Measurements from ENCODE around the gene NPHS1. TPM values are rescaled to one million over a fixed set of nuclear protein-coding genes. Genes with fewer than 3 reads are reported as not detected.
"Not testable (repeated sequence)": the region's sequence is repeated elsewhere in the genome, so short reads cannot be mapped to it uniquely, and the experiment has no call there.

Gene NPHS1
- total RNA-seq, 2 experiments from 2014 or later = not detected

DNA sequence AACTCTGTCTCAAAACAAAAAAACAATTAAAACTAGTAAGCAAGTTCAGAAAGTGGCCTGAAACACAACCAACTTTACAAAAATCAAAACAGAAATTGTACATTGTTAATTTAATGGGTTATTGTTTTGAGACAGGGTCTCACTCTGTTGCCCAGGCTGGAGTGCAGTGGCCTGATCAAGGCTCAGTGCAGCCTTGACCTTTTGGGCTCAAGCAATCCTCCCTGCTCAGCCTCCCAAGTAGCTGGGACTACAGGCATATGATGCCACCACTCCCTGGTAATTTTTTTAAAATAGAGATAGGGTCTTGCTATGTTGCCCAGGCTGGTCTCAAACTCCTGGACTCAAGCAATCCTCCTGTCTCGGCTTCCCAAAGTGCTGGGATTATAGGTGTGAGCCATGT lies 56.7 kb downstream of the NPHS1 start:
- H3K4me1 Mint-ChIP-seq (ENCODE audit: low read depth); H3K36me3 Mint-ChIP-seq; CTCF ChIA-PET; H3K27ac Mint-ChIP-seq; H3K9me3 Mint-ChIP-seq; POLR2A ChIA-PET; H3K4me3 Mint-ChIP-seq; DNase-seq; intact Hi-C loops (cut with micrococcal nuclease): not testable (repeated sequence)
- peaks cover 27% of the 10 kb centered on the region for H3K27me3 Mint-ChIP-seq

- peaks cover 23% of the 10 kb centered on the region for H3K27me3 Mint-ChIP-seq
- no peak overlapping the region for H3K27ac Mint-ChIP-seq
- POLR2A ChIA-PET = no interaction called here
- no peaks in the 10 kb centered on the region for H3K36me3 Mint-ChIP-seq
- intact Hi-C loops (cut with micrococcal nuclease) = no loop called here
- H3K9me3 Mint-ChIP-seq = no peaks in the 10 kb centered on the region
- CTCF ChIA-PET = no interaction called here
- H3K4me3 Mint-ChIP-seq = no peak overlapping the region
- no peaks in the 10 kb centered on the region for H3K4me1 Mint-ChIP-seq (ENCODE audit: low read depth)
- no peak for DNase-seq
These were observed 58.7 kb downstream of the NPHS1 start for GRCh38 chr19:35793381-35794165.

- ChIA-PET CTCF (no interaction called here), POLR2A (no interaction called here)
- H3K27ac Mint-ChIP-seq = no peak overlapping the region
- intact Hi-C loops (cut with micrococcal nuclease) = no loop called here
- H3K4me1 Mint-ChIP-seq (ENCODE audit: low read depth) = no peaks in the 10 kb centered on the region
- H3K27me3 Mint-ChIP-seq = peaks cover 20% of the 10 kb centered on the region
- H3K36me3 Mint-ChIP-seq = no peaks in the 10 kb centered on the region
- no peaks in the 10 kb centered on the region for H3K9me3 Mint-ChIP-seq
- no peak for DNase-seq
- no peak overlapping the region for H3K4me3 Mint-ChIP-seq
These were observed 59.4 kb downstream of the NPHS1 start for GRCh38 chr19:35792888-35793287.

DNA sequence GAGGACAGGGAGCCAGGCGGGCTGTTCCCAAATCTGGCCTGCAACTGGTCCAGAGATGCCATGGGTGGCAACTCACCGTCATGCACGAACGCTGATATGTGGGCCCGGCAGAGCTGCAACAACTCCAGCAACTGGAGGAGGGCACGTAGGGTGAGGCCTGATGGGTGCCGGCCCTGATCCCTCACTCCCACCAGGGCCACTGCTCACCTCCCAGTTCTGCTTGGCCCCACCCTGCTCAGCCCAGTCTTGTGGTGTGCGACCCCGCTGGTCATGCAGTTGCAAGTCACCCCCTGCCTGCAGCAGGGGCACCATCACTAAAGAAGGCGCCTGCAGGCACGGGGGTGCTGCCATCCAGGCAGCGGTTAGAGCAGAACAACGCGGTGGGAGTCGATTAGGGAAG lies 60.0 kb downstream of the NPHS1 start:
- Mint-ChIP-seq H3K4me3 (no peak overlapping the region), H3K9me3 (no peaks in the 10 kb centered on the region), H3K4me1 (ENCODE audit: low read depth) (no peaks in the 10 kb centered on the region), H3K36me3 (no peaks in the 10 kb centered on the region), H3K27me3 (peaks cover 15% of the 10 kb centered on the region), H3K27ac (no peak overlapping the region)
- ChIA-PET CTCF (no interaction called here), POLR2A (no interaction called here)
- intact Hi-C loops (cut with micrococcal nuclease) = no loop called here
- DNase-seq = no peak

DNA sequence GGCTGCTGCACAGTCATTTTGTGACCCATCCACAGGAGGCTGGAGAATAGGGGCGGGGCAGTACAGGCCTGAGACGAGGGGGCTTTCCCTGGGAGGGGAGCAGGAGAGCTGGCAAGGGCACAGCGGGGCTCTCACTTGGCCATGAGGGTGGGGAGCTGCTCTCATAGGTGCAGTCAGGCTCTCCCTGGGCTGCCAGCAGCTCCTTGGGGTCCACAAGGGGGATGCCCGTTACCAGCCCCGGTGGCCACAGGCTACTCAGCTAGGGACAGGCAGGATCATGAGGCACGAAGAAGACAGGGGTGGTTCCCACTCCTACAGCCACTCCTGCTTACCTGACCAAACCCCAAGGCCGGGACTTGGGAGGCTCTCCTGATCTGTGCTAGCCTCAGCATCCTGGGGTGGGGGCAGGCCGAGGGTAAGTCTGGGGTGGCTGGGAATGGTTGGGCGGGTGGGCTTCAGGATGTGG lies 60.5 kb downstream of the NPHS1 start:
- Mint-ChIP-seq H3K27me3 (peaks cover 11% of the 10 kb centered on the region), H3K4me1 (ENCODE audit: low read depth) (no peaks in the 10 kb centered on the region), H3K9me3 (no peaks in the 10 kb centered on the region), H3K27ac (no peak overlapping the region), H3K36me3 (no peaks in the 10 kb centered on the region), H3K4me3 (no peak overlapping the region)
- DNase-seq = no peak
- POLR2A ChIA-PET = no interaction called here
- intact Hi-C loops (cut with micrococcal nuclease) = no loop called here
- CTCF ChIA-PET = no interaction called here

GRCh38 chr19:35790981-35791813 lies 61.1 kb downstream of the NPHS1 start:
- no peaks in the 10 kb centered on the region for H3K36me3 Mint-ChIP-seq
- no peak overlapping the region for H3K4me3 Mint-ChIP-seq
- POLR2A ChIA-PET = no interaction called here
- H3K4me1 Mint-ChIP-seq (ENCODE audit: low read depth) = no peaks in the 10 kb centered on the region
- peak; percentile 36 for DNase-seq
- CTCF ChIA-PET = no interaction called here
- intact Hi-C loops (cut with micrococcal nuclease) = no loop called here
- no peaks in the 10 kb centered on the region for H3K9me3 Mint-ChIP-seq
- H3K27ac Mint-ChIP-seq = no peak overlapping the region
- H3K27me3 Mint-ChIP-seq = peaks cover 5% of the 10 kb centered on the region

DNA sequence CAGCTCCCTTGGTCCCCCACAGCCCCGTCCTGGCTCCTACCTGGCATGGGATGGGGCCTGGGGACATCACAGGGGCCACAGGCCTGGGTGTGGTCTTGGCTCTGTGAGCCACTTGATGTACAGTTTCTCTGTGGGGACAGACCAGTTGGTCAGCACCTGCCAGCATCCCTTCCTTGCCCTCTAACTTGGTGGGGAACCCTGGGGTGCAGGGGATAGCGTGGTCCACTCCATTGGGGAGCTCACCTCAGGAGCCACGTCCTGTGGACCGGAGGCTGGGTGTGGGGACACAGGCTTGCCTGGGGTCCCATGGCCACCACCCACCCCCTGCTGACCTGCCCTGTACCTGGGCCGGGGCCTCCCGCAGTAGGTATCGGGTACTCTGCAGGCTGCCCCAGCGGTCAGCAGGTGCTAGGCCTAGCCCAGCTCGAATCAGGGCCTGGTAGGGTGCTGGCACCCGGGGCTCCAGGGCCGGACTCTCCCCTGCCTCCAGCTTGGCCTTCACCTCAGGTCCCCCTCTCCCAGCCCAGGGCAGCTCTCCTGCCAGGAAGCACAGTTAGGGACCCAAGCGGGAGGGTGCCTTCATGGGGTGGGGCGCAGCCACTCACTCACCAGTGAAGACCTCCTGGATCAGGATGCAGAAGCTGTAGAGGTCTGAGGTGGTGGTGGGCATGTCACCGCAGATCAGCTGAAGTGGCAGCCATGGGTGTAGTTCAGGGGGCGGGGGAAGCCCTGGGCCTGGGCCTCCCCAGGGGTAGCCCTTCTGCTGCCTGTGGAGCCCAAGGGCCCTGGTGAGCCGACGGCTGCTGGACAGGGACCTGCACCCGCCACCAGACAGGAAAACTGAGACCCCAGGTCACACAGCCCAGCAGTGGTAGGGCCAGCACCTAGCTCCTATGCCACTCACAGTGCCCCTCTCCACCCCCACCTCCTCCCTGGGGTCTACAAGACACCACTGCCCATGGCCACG lies 62.0 kb downstream of the NPHS1 start:
- H3K27ac Mint-ChIP-seq = no peak overlapping the region
- no peaks in the 10 kb centered on the region for H3K36me3 Mint-ChIP-seq
- H3K4me1 Mint-ChIP-seq (ENCODE audit: low read depth) = no peaks in the 10 kb centered on the region
- H3K27me3 Mint-ChIP-seq = no peaks in the 10 kb centered on the region
- POLR2A ChIA-PET = interaction anchor here (0.5 to 0.6 kb wide), 2 partner anchors 14 to 28 kb away, joined by 3 to 4 read pairs; no protein-coding TSS in a partner anchor
- CTCF ChIA-PET = no interaction called here
- H3K4me3 Mint-ChIP-seq = no peak overlapping the region
- no peaks in the 10 kb centered on the region for H3K9me3 Mint-ChIP-seq
- intact Hi-C loops (cut with micrococcal nuclease) = no loop called here
- no peak for DNase-seq

DNA sequence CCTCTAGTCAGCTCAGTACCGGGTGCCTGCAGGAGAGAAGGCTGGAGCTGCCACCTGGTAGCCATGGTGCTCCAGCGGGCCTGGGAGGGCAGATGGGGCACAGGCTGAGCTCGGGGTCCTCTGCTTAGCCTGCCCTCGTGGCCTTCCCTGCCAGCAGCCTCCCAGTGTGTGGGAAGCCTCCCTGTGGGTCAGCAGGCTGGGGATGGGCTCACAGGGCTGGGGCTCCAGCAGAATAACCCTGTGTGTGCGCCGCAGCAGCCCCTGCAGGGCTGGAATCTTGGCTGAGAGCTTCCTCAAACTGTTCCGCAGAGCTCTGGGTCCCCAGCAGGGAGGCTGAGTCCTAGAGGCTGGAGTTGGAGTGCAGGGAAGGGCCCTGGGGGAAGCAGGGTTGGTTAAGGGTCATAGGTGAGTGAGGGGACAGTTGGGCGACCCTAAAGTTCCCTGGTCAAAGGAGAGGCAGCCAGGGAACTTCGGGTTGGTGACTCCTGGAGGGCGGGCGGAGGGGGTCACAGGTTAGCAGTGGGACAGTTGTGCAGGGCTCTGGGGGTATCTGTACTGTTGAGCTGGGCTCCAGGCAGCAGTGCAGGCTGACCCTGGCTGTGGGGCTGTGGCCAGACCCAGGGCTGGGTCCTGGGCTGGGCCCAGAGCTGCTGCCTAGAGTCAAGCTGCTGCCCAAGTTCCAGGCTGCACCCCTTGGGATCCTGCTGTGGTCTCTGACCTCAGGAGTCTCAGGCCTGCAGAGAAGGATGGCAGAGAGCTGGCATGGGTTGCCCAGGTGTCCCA lies 62.9 kb downstream of the NPHS1 start:
- DNase-seq = no peak
- Mint-ChIP-seq H3K27me3 (no peaks in the 10 kb centered on the region), H3K27ac (no peak overlapping the region), H3K4me1 (ENCODE audit: low read depth) (no peaks in the 10 kb centered on the region), H3K36me3 (no peaks in the 10 kb centered on the region), H3K9me3 (no peaks in the 10 kb centered on the region), H3K4me3 (no peak overlapping the region)
- CTCF ChIA-PET = interaction anchor here (0.6 kb wide), 1 partner anchor 23 kb away, joined by 3 read pairs; the partner anchor contains the start of gene PRODH2
- POLR2A ChIA-PET = no interaction called here
- intact Hi-C loops (cut with micrococcal nuclease) = no loop called here

DNA sequence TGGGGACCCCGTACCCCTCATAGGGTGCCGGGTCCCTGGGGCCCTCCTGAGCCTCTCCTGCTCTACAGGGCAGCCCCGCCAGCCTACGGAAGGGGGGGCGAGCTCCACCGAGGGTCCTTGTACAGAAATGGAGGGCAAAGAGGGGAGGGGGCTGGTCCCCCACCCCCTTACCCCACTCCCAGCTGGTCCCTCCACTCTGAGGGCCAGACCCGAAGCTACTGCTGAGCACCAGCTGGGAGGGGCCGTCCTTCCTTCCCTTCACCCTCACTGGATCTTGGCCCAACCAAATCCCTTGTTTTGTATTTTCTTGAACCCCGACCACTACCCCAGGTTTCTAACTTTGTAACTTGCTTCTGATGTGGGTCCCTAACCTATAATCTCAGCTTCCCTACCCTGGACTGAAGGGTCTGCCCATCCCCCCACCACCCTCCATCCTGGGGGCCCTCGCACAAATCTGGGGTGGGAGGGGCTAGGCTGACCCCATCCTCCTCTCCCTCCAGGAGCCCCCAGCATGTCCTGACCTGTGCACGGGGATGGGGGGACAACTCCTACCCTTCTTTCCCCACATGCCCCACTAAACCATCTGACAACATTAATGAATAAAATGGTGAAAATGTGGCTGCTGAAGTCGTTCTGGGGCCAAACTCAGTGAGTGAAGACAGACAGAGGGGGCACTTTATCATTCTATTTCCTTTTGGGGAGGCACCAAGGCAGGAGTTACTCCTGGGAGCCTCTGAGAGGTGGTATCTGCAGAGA lies 63.9 kb downstream of the NPHS1 start:
- ChIA-PET POLR2A (no interaction called here), CTCF (no interaction called here)
- DNase-seq = no peak
- intact Hi-C loops (cut with micrococcal nuclease) = no loop called here
- Mint-ChIP-seq H3K4me1 (ENCODE audit: low read depth) (no peaks in the 10 kb centered on the region), H3K4me3 (no peak overlapping the region), H3K27ac (no peak overlapping the region), H3K36me3 (no peaks in the 10 kb centered on the region), H3K9me3 (no peaks in the 10 kb centered on the region), H3K27me3 (no peaks in the 10 kb centered on the region)

DNA sequence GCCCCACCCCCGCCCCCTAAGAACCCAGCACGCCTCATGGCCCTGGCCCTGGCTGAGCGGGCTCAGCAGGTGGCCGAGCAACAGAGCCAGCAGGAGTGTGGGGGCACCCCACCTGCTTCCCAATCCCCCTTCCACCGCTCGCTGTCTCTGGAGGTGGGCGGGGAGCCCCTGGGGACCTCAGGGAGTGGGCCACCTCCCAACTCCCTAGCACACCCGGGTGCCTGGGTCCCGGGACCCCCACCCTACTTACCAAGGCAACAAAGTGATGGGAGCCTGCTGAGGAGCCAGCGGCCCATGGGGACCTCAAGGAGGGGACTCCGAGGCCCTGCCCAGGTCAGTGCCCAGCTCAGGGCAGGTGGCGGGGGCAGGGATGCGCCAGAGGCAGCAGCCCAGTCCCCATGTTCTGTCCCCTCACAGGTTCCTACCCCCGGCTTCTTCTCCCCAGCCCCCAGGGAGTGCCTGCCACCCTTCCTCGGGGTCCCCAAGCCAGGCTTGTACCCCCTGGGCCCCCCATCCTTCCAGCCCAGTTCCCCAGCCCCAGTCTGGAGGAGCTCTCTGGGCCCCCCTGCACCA lies 65.0 kb downstream of the NPHS1 start:
- H3K27me3 Mint-ChIP-seq = no peaks in the 10 kb centered on the region
- no peak overlapping the region for H3K27ac Mint-ChIP-seq
- POLR2A ChIA-PET = no interaction called here
- peaks cover 1% of the 10 kb centered on the region for H3K36me3 Mint-ChIP-seq
- H3K4me3 Mint-ChIP-seq = no peak overlapping the region
- intact Hi-C loops (cut with micrococcal nuclease) = no loop called here
- H3K9me3 Mint-ChIP-seq = no peaks in the 10 kb centered on the region
- CTCF ChIA-PET = no interaction called here
- H3K4me1 Mint-ChIP-seq (ENCODE audit: low read depth) = no peaks in the 10 kb centered on the region
- no peak for DNase-seq

Measured in activated CD4-positive, alpha-beta memory T cell treated with anti-CD3 and anti-CD28 coated beads for 36 hours (primary cell).